IPS-20b (cell line): ENCODE results near the gene HBM.
"Not testable (repeated sequence)": the region's sequence is repeated elsewhere in the genome, so short reads cannot be mapped to it uniquely, and the experiment has no call there.

Experiments used
- H3K27ac ChIP-seq: one replicate; pipeline ENCODE4 v1.5.1; 2013; ENCODE audit warnings: low read length
- H3K27me3 ChIP-seq: 2 replicates; pipeline ENCODE4 v1.6.1; 2013; ENCODE audit warnings: mild to moderate bottlenecking, low read length, inconsistent platforms; ENCODE audit not compliant: insufficient read depth
- H3K36me3 ChIP-seq: 2 replicates; pipeline ENCODE4 v1.6.1; 2013; ENCODE audit warnings: low read depth, mild to moderate bottlenecking, inconsistent platforms, low read length, moderate library complexity; ENCODE audit not compliant: insufficient read depth
- H3K4me1 ChIP-seq: 2 replicates; pipeline ENCODE4 v1.6.1; 2013; ENCODE audit warnings: mild to moderate bottlenecking, control low read depth, inconsistent platforms, low read length, moderate library complexity; ENCODE audit not compliant: insufficient read depth
- H3K4me3 ChIP-seq: 2 replicates; pipeline ENCODE4 v1.5.1; 2013; ENCODE audit warnings: mild to moderate bottlenecking, low read length, inconsistent platforms
- H3K9ac ChIP-seq: 2 replicates; pipeline ENCODE4 v1.6.1; 2013; ENCODE audit warnings: low read depth, mild to moderate bottlenecking, inconsistent platforms, low read length, moderate library complexity
- H3K9me3 ChIP-seq: 2 replicates; pipeline ENCODE4 v1.6.1; 2013; ENCODE audit warnings: mild to moderate bottlenecking, low read depth, low read length, inconsistent platforms; ENCODE audit not compliant: insufficient read depth

HBM gene

GRCh38 chr16:200388-200787, 34.6 kb downstream of the HBM start:
- no peak overlapping the region for H3K4me3 ChIP-seq
- no peak overlapping the region for H3K9ac ChIP-seq
- no peaks in the 10 kb centered on the region for H3K4me1 ChIP-seq
- no peak overlapping the region for H3K27ac ChIP-seq
- no peaks in the 10 kb centered on the region for H3K9me3 ChIP-seq
- peaks cover 90% of the 10 kb centered on the region for H3K36me3 ChIP-seq
- no peaks in the 10 kb centered on the region for H3K27me3 ChIP-seq

GRCh38 chr16:203246-203645, 37.5 kb downstream of the HBM start:
- peaks cover 90% of the 10 kb centered on the region for H3K36me3 ChIP-seq

DNA sequence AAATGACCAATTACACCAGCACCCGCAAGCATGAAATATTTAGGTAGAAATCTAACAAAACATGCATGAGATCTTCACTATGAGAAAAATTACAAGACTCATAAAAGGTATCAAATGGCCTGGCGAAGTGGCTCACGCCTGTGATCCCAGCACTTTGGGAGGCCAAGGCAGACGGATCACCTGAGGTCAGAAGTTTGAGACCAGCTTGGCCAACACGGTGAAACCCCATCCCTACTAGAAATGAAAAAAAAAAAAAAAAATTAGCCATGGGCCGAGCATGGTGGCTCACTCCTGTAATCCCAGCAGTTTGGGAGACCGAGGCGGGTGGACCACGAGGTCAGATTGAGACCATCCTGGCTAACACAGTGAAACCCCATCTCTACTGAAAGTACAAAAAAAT, 38.3 kb downstream of the HBM start:
- not testable (repeated sequence) for H3K27ac ChIP-seq, H3K27me3 ChIP-seq, H3K4me1 ChIP-seq, H3K9ac ChIP-seq, H3K9me3 ChIP-seq, H3K4me3 ChIP-seq
- H3K36me3 ChIP-seq = peaks cover 90% of the 10 kb centered on the region

More at GRCh38 chr16:203246-203645, 37.5 kb downstream of the HBM start:
- Histone ChIP-seq H3K4me3 (no peak overlapping the region), H3K27me3 (no peaks in the 10 kb centered on the region), H3K9ac (no peak overlapping the region), H3K9me3 (no peaks in the 10 kb centered on the region), H3K27ac (no peak overlapping the region), H3K4me1 (no peaks in the 10 kb centered on the region)

DNA sequence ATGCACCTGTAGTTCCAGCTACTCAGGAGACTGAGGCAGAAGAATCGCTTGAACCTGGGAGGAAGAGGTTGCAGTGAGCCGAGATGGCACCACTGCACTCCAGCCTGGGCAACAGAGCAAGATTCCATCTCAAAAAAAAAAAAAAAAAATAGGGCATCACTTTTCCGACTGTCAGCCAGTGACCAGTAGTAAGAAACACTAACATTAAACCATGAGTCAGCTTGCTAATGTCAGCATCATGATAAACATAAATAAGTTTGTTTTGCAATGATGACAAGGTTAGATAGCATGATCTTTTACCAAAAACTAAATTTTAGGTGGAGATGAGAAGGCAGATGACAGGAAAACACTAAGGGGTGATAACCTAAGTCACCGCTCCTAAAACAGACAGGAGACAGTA, 43.6 kb downstream of the HBM start:
- H3K36me3 ChIP-seq = peaks cover 98% of the 10 kb centered on the region
- not testable (repeated sequence) for H3K4me1 ChIP-seq, H3K9ac ChIP-seq, H3K9me3 ChIP-seq, H3K4me3 ChIP-seq, H3K27me3 ChIP-seq, H3K27ac ChIP-seq

- not testable (repeated sequence) for H3K9me3 ChIP-seq, H3K27ac ChIP-seq, H3K27me3 ChIP-seq, H3K9ac ChIP-seq, H3K4me3 ChIP-seq, H3K4me1 ChIP-seq
- peaks cover 98% of the 10 kb centered on the region for H3K36me3 ChIP-seq
These were observed 45.9 kb downstream of the HBM start for GRCh38 chr16:211631-212180.

DNA sequence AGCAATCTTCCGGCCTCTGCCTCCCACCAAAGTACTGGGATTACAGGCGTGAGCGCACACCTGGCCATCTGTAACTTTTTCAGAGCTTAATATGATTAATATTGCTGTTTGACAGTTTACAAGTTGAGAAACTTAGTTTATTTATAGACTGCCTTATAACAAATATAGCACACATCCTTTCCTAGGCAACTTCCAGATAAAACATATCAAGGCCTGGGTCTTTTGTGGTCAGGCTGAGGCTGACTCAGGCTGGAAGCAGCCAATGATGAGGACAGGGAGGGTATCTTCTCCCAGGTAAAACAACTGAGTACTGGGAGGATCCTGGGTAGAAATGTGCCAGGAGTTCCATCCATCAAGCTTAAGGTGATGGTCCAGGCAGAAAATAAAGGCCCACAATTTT, 47.2 kb downstream of the HBM start:
- Histone ChIP-seq H3K4me3 (no peak overlapping the region), H3K36me3 (peaks cover 94% of the 10 kb centered on the region), H3K9ac (no peak overlapping the region)

More for the DNA sequence above, 47.2 kb downstream of the HBM start:
- H3K4me1 ChIP-seq = no peaks in the 10 kb centered on the region
- no peaks in the 10 kb centered on the region for H3K9me3 ChIP-seq
- no peaks in the 10 kb centered on the region for H3K27me3 ChIP-seq
- H3K27ac ChIP-seq = no peak overlapping the region
